ENCODE data around the gene BLOC1S4.
"Not testable (repeated sequence)": the region's sequence is repeated elsewhere in the genome, so short reads cannot be mapped to it uniquely, and the experiment has no call there.

BLOC1S4 gene

DNA sequence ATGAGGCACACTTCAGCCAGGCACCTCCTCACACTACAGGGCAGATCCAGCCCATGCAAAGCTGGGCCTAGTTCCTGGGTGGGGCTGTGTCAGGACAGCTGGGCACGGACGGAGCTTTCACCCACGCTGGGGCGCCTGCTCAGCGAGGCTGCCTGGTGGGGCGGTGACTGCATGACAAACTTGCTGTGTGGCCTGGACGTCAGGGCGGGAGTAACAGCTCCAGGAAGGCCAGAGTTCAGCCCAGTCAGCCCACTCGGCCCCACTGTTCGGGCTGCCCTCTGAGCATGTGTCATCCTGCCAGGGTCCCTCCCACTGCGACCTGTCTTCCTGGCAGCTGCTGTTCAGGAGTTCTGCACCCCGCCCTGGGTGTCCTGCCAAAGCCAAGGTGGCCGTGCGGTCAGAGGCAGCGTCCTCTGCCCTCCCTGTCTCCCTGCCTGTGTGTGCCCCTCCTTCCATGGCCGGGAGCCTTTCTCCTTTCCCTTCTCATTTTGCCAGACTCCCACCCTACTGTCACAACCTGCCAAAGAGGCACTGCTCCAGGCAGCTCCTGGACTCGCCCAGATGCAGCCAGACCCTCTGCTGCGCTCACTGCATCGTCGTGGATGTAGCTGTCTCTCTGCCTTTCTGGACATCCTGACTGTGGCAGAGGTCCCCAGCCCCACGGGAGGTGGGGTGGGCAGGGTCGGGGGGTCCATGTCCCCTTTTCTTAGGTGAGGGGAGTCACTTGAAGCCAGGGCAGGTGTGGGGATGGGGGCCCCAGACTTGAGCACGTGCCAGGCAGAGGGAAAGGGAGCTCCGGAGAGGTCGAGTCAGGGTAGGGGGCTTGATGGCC lies 33.6 kb downstream of the BLOC1S4 start:
- H3K36me3 Mint-ChIP-seq = no peaks in the 10 kb centered on the region
- no peaks in the 10 kb centered on the region for H3K9me3 Mint-ChIP-seq
- H3K4me3 Mint-ChIP-seq = no peak overlapping the region
- CTCF ChIA-PET = interaction anchor here (0.7 kb wide), 1 partner anchor 22 kb away, joined by 3 read pairs; no protein-coding TSS in a partner anchor
- H3K27me3 Mint-ChIP-seq = no peaks in the 10 kb centered on the region
- no peak overlapping the region for H3K27ac Mint-ChIP-seq
- no peak for DNase-seq
- H3K4me1 Mint-ChIP-seq = peaks cover 13% of the 10 kb centered on the region

GRCh38 chr4:6750286-6751221 lies 34.6 kb downstream of the BLOC1S4 start:
- peak overlapping the region; percentile 73 for H3K27ac Mint-ChIP-seq
- no peak overlapping the region for H3K4me3 Mint-ChIP-seq
- no peak for DNase-seq
- H3K36me3 Mint-ChIP-seq = no peaks in the 10 kb centered on the region
- H3K9me3 Mint-ChIP-seq = no peaks in the 10 kb centered on the region
- CTCF ChIA-PET = no interaction called here
- peaks cover 13% of the 10 kb centered on the region for H3K4me1 Mint-ChIP-seq
- no peaks in the 10 kb centered on the region for H3K27me3 Mint-ChIP-seq

- DNase-seq = peak; percentile 34
- H3K4me1 Mint-ChIP-seq = peaks cover 13% of the 10 kb centered on the region
- CTCF ChIA-PET = interaction anchor here (0.7 to 1.0 kb wide), 2 partner anchors 32 to 122 kb away, joined by 4 to 5 read pairs; no protein-coding TSS in a partner anchor
- peak overlapping the region; percentile 49 for H3K4me3 Mint-ChIP-seq
- peak overlapping the region; percentile 73 for H3K27ac Mint-ChIP-seq
- no peaks in the 10 kb centered on the region for H3K27me3 Mint-ChIP-seq
- H3K36me3 Mint-ChIP-seq = no peaks in the 10 kb centered on the region
- no peaks in the 10 kb centered on the region for H3K9me3 Mint-ChIP-seq
These were observed 35.9 kb downstream of the BLOC1S4 start for GRCh38 chr4:6751611-6752485.

DNA sequence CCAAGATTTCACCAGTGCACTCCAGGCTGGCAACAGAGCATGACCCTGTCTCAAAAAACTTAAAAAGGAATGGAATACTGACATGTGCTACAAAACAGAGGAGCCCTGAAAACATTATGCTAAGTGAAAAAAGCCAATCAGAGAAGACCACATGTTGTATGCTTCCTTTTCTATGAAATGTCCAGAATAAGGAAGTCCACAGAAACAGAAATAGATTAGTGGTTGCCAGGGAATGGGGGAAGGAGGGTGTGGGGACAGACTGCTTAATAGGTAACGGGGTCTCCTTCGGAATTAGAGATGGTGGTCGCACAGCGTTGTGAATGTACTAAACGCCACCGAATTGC lies 36.5 kb downstream of the BLOC1S4 start:
- no peaks in the 10 kb centered on the region for H3K36me3 Mint-ChIP-seq
- no peak overlapping the region for H3K4me3 Mint-ChIP-seq
- H3K27me3 Mint-ChIP-seq = peaks cover 3% of the 10 kb centered on the region
- peaks cover 13% of the 10 kb centered on the region for H3K4me1 Mint-ChIP-seq
- H3K9me3 Mint-ChIP-seq = no peaks in the 10 kb centered on the region
- H3K27ac Mint-ChIP-seq = no peak overlapping the region
- CTCF ChIA-PET = interaction anchor here (0.7 kb wide), 1 partner anchor 121 kb away, joined by 4 read pairs; no protein-coding TSS in a partner anchor
- DNase-seq = no peak

GRCh38 chr4:6753103-6753560 lies 37.2 kb downstream of the BLOC1S4 start:
- peaks cover 3% of the 10 kb centered on the region for H3K27me3 Mint-ChIP-seq

GRCh38 chr4:6753891-6754290 lies 37.9 kb downstream of the BLOC1S4 start:
- no peak for DNase-seq
- Mint-ChIP-seq H3K9me3 (no peaks in the 10 kb centered on the region), H3K36me3 (no peaks in the 10 kb centered on the region), H3K27me3 (peaks cover 6% of the 10 kb centered on the region), H3K27ac (no peak overlapping the region), H3K4me1 (peaks cover 13% of the 10 kb centered on the region), H3K4me3 (no peak overlapping the region)
- CTCF ChIA-PET = no interaction called here

More at GRCh38 chr4:6753103-6753560, 37.2 kb downstream of the BLOC1S4 start:
- no peaks in the 10 kb centered on the region for H3K9me3 Mint-ChIP-seq
- CTCF ChIA-PET = no interaction called here
- no peak overlapping the region for H3K27ac Mint-ChIP-seq
- H3K36me3 Mint-ChIP-seq = no peaks in the 10 kb centered on the region
- peaks cover 13% of the 10 kb centered on the region for H3K4me1 Mint-ChIP-seq
- no peak for DNase-seq
- no peak overlapping the region for H3K4me3 Mint-ChIP-seq

DNA sequence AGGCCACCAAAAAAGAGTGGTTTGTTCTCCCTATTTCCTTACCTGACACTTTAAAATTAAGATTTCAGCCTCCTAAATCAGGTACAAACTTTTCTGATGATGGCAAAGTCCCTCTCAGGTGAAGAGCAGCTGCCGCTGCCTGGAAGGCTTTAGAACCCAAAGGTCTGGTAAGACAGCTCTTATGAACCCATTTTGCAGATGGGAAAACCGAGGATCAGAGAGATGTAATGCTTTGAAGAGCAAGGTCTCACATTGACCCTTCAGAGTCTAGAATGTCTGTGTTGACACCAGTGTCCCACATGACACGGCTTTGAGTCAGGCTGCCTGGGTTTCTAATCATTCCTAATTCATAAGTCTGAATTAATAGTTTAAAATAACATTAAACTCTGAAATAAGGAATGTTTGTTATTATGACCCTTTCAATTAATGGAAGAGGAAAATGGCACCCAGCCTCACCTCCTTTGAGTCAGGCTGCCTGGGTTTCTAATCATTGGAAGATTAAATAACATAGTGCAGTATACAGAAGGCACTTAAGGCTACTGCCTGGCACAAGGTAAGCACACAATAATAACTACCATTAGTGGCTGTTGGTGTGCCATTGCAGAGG lies 38.6 kb downstream of the BLOC1S4 start:
- CTCF ChIA-PET = no interaction called here
- H3K27ac Mint-ChIP-seq = no peak overlapping the region

GRCh38 chr4:6755088-6755753 lies 39.2 kb downstream of the BLOC1S4 start:
- no peak overlapping the region for H3K27ac Mint-ChIP-seq
- DNase-seq = no peak
- no peaks in the 10 kb centered on the region for H3K36me3 Mint-ChIP-seq
- peaks cover 7% of the 10 kb centered on the region for H3K27me3 Mint-ChIP-seq
- H3K9me3 Mint-ChIP-seq = no peaks in the 10 kb centered on the region
- CTCF ChIA-PET = no interaction called here
- no peak overlapping the region for H3K4me3 Mint-ChIP-seq
- H3K4me1 Mint-ChIP-seq = peaks cover 13% of the 10 kb centered on the region

More for the DNA sequence above, 38.6 kb downstream of the BLOC1S4 start:
- Mint-ChIP-seq H3K4me3 (no peak overlapping the region), H3K9me3 (no peaks in the 10 kb centered on the region), H3K27me3 (peaks cover 7% of the 10 kb centered on the region), H3K4me1 (peaks cover 13% of the 10 kb centered on the region), H3K36me3 (no peaks in the 10 kb centered on the region)
- DNase-seq = no peak

GRCh38 chr4:6756345-6756744 lies 40.4 kb downstream of the BLOC1S4 start:
- H3K27me3 Mint-ChIP-seq = peaks cover 18% of the 10 kb centered on the region
- not testable (repeated sequence) for H3K27ac Mint-ChIP-seq, DNase-seq, H3K4me3 Mint-ChIP-seq, H3K36me3 Mint-ChIP-seq, H3K4me1 Mint-ChIP-seq, H3K9me3 Mint-ChIP-seq
- CTCF ChIA-PET = interaction anchor here (0.6 kb wide), 1 partner anchor 118 kb away, joined by 3 read pairs; no protein-coding TSS in a partner anchor

GRCh38 chr4:6758728-6759127 lies 42.8 kb downstream of the BLOC1S4 start:
- Mint-ChIP-seq H3K27ac (no peak overlapping the region), H3K27me3 (peaks cover 31% of the 10 kb centered on the region), H3K4me1 (no peaks in the 10 kb centered on the region), H3K4me3 (no peak overlapping the region), H3K36me3 (no peaks in the 10 kb centered on the region), H3K9me3 (no peaks in the 10 kb centered on the region)
- CTCF ChIA-PET = no interaction called here
- no peak for DNase-seq

DNA sequence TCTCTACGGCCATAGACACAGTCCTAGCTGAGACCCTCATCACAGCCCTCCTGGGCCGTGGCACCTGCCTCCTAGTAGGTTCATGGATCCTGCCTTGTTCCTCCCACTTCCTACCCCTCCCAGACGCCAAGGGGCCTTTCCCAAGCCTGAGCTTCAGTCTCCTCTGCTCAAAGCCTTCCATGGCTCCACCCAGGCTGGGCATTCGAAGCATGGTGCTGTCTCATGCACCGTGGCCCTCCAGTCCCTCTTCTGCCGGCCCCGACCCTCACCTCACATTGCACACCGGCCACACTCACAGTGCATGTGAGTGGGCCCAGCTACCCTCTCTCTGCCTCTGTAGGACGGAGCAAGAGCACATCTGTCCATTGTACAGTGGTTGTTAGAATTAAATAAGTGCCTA lies 44.9 kb downstream of the BLOC1S4 start:
- Mint-ChIP-seq H3K4me3 (no peak overlapping the region), H3K27ac (no peak overlapping the region), H3K27me3 (peaks cover 45% of the 10 kb centered on the region), H3K9me3 (no peaks in the 10 kb centered on the region), H3K4me1 (no peaks in the 10 kb centered on the region), H3K36me3 (no peaks in the 10 kb centered on the region)
- no peak for DNase-seq
- CTCF ChIA-PET = no interaction called here

GRCh38 chr4:6761649-6762615 lies 46.0 kb downstream of the BLOC1S4 start:
- peaks cover 55% of the 10 kb centered on the region for H3K27me3 Mint-ChIP-seq
- CTCF ChIA-PET = interaction anchor here (0.6 kb wide), 1 partner anchor 77 kb away, joined by 3 read pairs; no protein-coding TSS in a partner anchor

More at GRCh38 chr4:6761649-6762615, 46.0 kb downstream of the BLOC1S4 start:
- Mint-ChIP-seq H3K27ac (no peak overlapping the region), H3K4me3 (no peak overlapping the region), H3K9me3 (no peaks in the 10 kb centered on the region), H3K36me3 (no peaks in the 10 kb centered on the region), H3K4me1 (no peaks in the 10 kb centered on the region)
- no peak for DNase-seq
